H1 (cell line): ENCODE results near the gene AAMDC. TPM values are rescaled to one million over a fixed set of nuclear protein-coding genes. Genes with fewer than 3 reads are reported as not detected.

Source experiments
- CTCF ChIA-PET: fragments of 300-600 bp; sonication (Branson Sonifier 250); formaldehyde crosslinking; loops from one replicate; lab custom pipeline; 2021; ENCODE audit not compliant: partially characterized antibody; lab: Charles Lee
- POLR2A ChIA-PET: fragments of 300-600 bp; sonication (Branson Sonifier 250); formaldehyde crosslinking; loops from one replicate; lab custom pipeline; 2021; ENCODE audit warnings: inconsistent platforms; ENCODE audit not compliant: partially characterized antibody; lab: Charles Lee
- DNase-seq, 2 experiments: peaks; one replicate each; pipeline versions ENCODE4 v3.0.0 to v3.0.0-alpha.2; 2010 to 2022; ENCODE audit warnings: low spot score in 2 of 2, low read depth in 1 of 2, mixed read lengths in 1 of 2
- FAIRE-seq: peaks from 2 replicates; lab custom pipeline; 2011; peaks lifted over from hg19 to GRCh38; lab: Jason Lieb, UNC
- H2AFZ ChIP-seq: 2 replicates; pipeline ENCODE4 v1.8.1; 2012; ENCODE audit warnings: low read length, inconsistent platforms
- H2AK5ac ChIP-seq: 2 replicates; pipeline ENCODE4 v1.6.1; 2013; ENCODE audit warnings: low read depth, low read length
- H2BK120ac ChIP-seq: replicated peaks from 2 replicates; pipeline ENCODE3; 2013; ENCODE audit warnings: low read depth, low read length, inconsistent platforms
- H2BK12ac ChIP-seq: 2 replicates; pipeline ENCODE4 v1.6.1; 2013; ENCODE audit warnings: low read depth, low read length
- H2BK15ac ChIP-seq: 2 replicates; pipeline ENCODE4 v1.6.1; 2013; ENCODE audit warnings: low read length
- H2BK20ac ChIP-seq: 2 replicates; pipeline ENCODE4 v1.6.1; 2013; ENCODE audit warnings: low read length
- H2BK5ac ChIP-seq: 2 replicates; pipeline ENCODE4 v1.6.1; 2013; ENCODE audit warnings: low read depth, low read length
- H3K14ac ChIP-seq: 2 replicates; pipeline ENCODE4 v1.6.1; 2013; ENCODE audit warnings: inconsistent platforms; ENCODE audit not compliant: insufficient read length
- H3K18ac ChIP-seq: 2 replicates; pipeline ENCODE4 v1.6.1; 2013; ENCODE audit warnings: low read length; ENCODE audit errors: extremely low read depth
- H3K23ac ChIP-seq: 2 replicates; pipeline ENCODE4 v1.6.1; 2013; ENCODE audit warnings: inconsistent platforms; ENCODE audit not compliant: insufficient read length
- H3K23me2 ChIP-seq: 2 replicates; pipeline ENCODE4 v1.6.1; 2013; ENCODE audit warnings: low read depth, low read length
- H3K27ac ChIP-seq: 2 replicates; pipeline ENCODE4 v1.6.1; 2011; ENCODE audit warnings: low read depth, low read length, inconsistent platforms
- H3K27me3 ChIP-seq, 4 experiments: replicated peaks in 1 of 4; 1 replicate in 1 of 4; 2 replicates in 3 of 4; pipeline versions ENCODE4 v1.6.1 to v1.8.1; 2011 to 2013; ENCODE audit warnings: low read length in 3 of 4, mild to moderate bottlenecking in 3 of 4, inconsistent platforms in 2 of 4, mixed read lengths in 2 of 4, moderate library complexity in 1 of 4; ENCODE audit not compliant: control insufficient read depth in 3 of 4, insufficient read depth in 3 of 4; ENCODE audit errors: extremely low read depth in 1 of 4
- H3K36me3 ChIP-seq, 4 experiments: 2 replicates each; pipeline versions ENCODE4 v1.6.1 to v1.8.1; 2011 to 2013; ENCODE audit warnings: mild to moderate bottlenecking in 4 of 4, low read length in 3 of 4, moderate library complexity in 2 of 4, control low read depth in 1 of 4, inconsistent platforms in 1 of 4; ENCODE audit not compliant: insufficient read depth in 4 of 4, control insufficient read depth in 2 of 4
- H3K4ac ChIP-seq: replicated peaks from 2 replicates; pipeline ENCODE3; 2013; ENCODE audit warnings: low read length, low read depth, mixed read lengths, inconsistent platforms; ENCODE audit not compliant: insufficient read length
- H3K4me1 ChIP-seq, 4 experiments: replicated peaks in 1 of 4; 1 replicate in 1 of 4; 2 replicates in 3 of 4; pipeline versions ENCODE4 v1.6.1 to v1.8.1; 2011 to 2013; ENCODE audit warnings: low read length in 3 of 4, inconsistent platforms in 2 of 4, mixed read lengths in 1 of 4; ENCODE audit not compliant: insufficient read depth in 4 of 4, control insufficient read depth in 3 of 4
- H3K4me2 ChIP-seq, 2 experiments: 2 replicates each; pipeline versions ENCODE4 v1.6.1 to v1.8.1; 2011 to 2013; ENCODE audit warnings: low read depth in 2 of 2, low read length in 2 of 2, control low read depth in 1 of 2, inconsistent platforms in 1 of 2, mild to moderate bottlenecking in 1 of 2; ENCODE audit not compliant: insufficient read depth in 1 of 2
- H3K4me3 ChIP-seq, 4 experiments: fragments of 200-600, 300-600 bp in 1 of 4; sonication (generic), shearing (Covaris generic), sonication (Bioruptor Twin) in 1 of 4; 2 replicates each; pipeline versions ENCODE4 v1.5.1 to v1.8.1; 2011 to 2016; ENCODE audit warnings: low read length in 4 of 4, low read depth in 3 of 4, control low read depth in 2 of 4, inconsistent platforms in 2 of 4, mild to moderate bottlenecking in 2 of 4, mixed read lengths in 1 of 4, moderate library complexity in 1 of 4; ENCODE audit not compliant: insufficient read depth in 2 of 4; ENCODE audit errors: extremely low read depth in 1 of 4
- H3K56ac ChIP-seq: replicated peaks from 2 replicates; pipeline ENCODE3; 2013; ENCODE audit warnings: low read depth, mild to moderate bottlenecking, mixed read lengths, low read length, inconsistent platforms; ENCODE audit not compliant: insufficient read length
- H3K79me1 ChIP-seq: 2 replicates; pipeline ENCODE4 v1.6.1; 2013; ENCODE audit warnings: low read depth, low read length, control low read depth
- H3K79me2 ChIP-seq, 2 experiments: 2 replicates each; pipeline versions ENCODE4 v1.6.1 to v1.8.1; 2012 to 2013; ENCODE audit warnings: low read length in 2 of 2, mild to moderate bottlenecking in 2 of 2, inconsistent platforms in 1 of 2; ENCODE audit not compliant: insufficient read depth in 2 of 2, control insufficient read depth in 1 of 2
- H3K9ac ChIP-seq, 4 experiments: replicated peaks in 1 of 4; 1 replicate in 1 of 4; 2 replicates in 3 of 4; pipeline versions ENCODE4 v1.6.1 to v1.8.1; 2011 to 2013; ENCODE audit warnings: low read depth in 3 of 4, low read length in 3 of 4, control low read depth in 2 of 4, mild to moderate bottlenecking in 2 of 4, moderate library complexity in 2 of 4, inconsistent platforms in 1 of 4; ENCODE audit errors: extremely low read depth in 1 of 4
- H3K9me3 ChIP-seq, 2 experiments: 2 replicates each; pipeline versions ENCODE4 v1.6.1 to v1.8.1; 2012 to 2013; ENCODE audit warnings: mild to moderate bottlenecking in 2 of 2, moderate library complexity in 2 of 2, control low read depth in 1 of 2, inconsistent platforms in 1 of 2, low read depth in 1 of 2, low read length in 1 of 2, mixed read lengths in 1 of 2; ENCODE audit not compliant: insufficient read depth in 2 of 2
- H4K20me1 ChIP-seq, 2 experiments: replicated peaks in 1 of 2; 2 replicates each; pipeline versions ENCODE3 to v1.8.1; 2011 to 2013; ENCODE audit warnings: inconsistent platforms in 2 of 2, low read length in 2 of 2, mild to moderate bottlenecking in 1 of 2; ENCODE audit not compliant: insufficient read depth in 2 of 2, control insufficient read depth in 1 of 2
- H4K5ac ChIP-seq: 2 replicates; pipeline ENCODE4 v1.6.1; 2013; ENCODE audit warnings: low read length, low read depth, mixed read lengths, inconsistent platforms; ENCODE audit not compliant: insufficient read length
- H4K8ac ChIP-seq: 2 replicates; pipeline ENCODE4 v1.8.0; 2013; ENCODE audit warnings: mild to moderate bottlenecking, moderate library complexity, low read length, inconsistent platforms; ENCODE audit not compliant: insufficient read depth; ENCODE audit errors: extremely low read depth
- H4K91ac ChIP-seq: replicated peaks from 2 replicates; pipeline ENCODE3; 2013; ENCODE audit warnings: low read length, mixed read lengths, inconsistent platforms; ENCODE audit not compliant: insufficient read length
- KDM1A ChIP-seq: fragments of 200-600, 300-600 bp; sonication (generic); IDR thresholded peaks from 2 replicates; pipeline ENCODE4 v1.7.1; 2016; ENCODE audit warnings: mild to moderate bottlenecking, low read length, borderline replicate concordance
- SIX5 ChIP-seq: IDR thresholded peaks from 2 replicates; pipeline ENCODE4 v1.6.1; 2011; ENCODE audit warnings: mild to moderate bottlenecking, low read depth, low read length
- SP1 ChIP-seq: IDR thresholded peaks from 2 replicates; pipeline ENCODE4 v1.6.1; 2011; ENCODE audit warnings: low read depth, low read length
- TAF7 ChIP-seq: optimal IDR thresholded peaks from 2 replicates; pipeline ENCODE3; 2011; ENCODE audit warnings: low read depth, mild to moderate bottlenecking, inconsistent platforms, low read length, moderate library complexity, borderline replicate concordance
- WGBS, 2 experiments: shearing (Covaris generic) in 1 of 2; methylation state at CpG; one replicate each; pipeline versions ENCODE4 v1.1.6 to v1.1.7; 2013 to 2015; ENCODE audit warnings: low lambda C conversion rate in 2 of 2, mixed read lengths in 2 of 2, inconsistent platforms in 1 of 2, low coverage in 1 of 2, missing lambda C conversion rate in 1 of 2; ENCODE audit not compliant: insufficient replicate concordance in 2 of 2, insufficient coverage in 1 of 2, insufficient read length in 1 of 2; ENCODE audit errors: extremely low coverage in 1 of 2, missing lambda C conversion rate in 1 of 2; 5-methylcytosine and 5-hydroxymethylcytosine counted together
- polyA plus RNA-seq, 7 experiments: library from polyadenylated mRNA; depleted of rRNA in 3 of 7; stranded (reverse) in 5 of 7; unstranded in 2 of 7; fragments of >200 nt in 5 of 7; fragments of 200-250 nt in 2 of 7; gene quantifications; 1 replicate in 5 of 7; 2 replicates in 1 of 7; 4 replicates in 1 of 7; pipeline versions ENCODE4 v1.2.1 to v1.2.3, GENCODE V29; 2011 to 2013; ENCODE audit warnings: missing spikeins in 2 of 7, mixed read lengths in 2 of 7
- total RNA-seq: library from RNA; stranded (reverse); fragmentation: NEBNext Ultra II Directional; extraction: Animal tissue kit (Norgen Biotek cat#: 25700); gene quantifications from 2 replicates; pipeline ENCODE4 v1.2.1, GENCODE V29; 2021

Gene AAMDC
- total and polyA plus RNA-seq, 2 of the 8 experiments (the other 6 are each of a cell fraction or from before 2014, with no cell fraction given) = 17.2 to 19.5 TPM

DNA sequence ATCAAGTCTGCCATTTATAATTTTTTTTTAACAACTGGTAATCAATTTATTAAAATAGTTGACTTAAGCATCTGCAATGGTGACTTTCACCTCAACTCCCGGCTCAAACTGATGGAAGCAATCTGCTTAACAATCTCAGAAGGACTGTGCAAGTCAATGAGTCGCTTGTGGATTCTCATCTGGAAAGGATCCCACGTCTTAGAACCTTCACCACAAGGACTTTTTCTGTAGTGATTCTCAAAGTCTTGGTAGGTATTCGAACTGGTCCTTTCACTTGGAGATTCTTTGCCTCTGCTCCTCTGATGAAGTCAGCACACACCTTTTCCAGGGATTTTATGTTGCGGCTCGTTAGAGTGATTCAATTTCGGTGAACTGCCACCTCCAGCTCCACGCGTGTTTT is 7.7 kb upstream of the AAMDC start:
- Histone ChIP-seq H2BK5ac (no peak overlapping the region), H3K23me2 (peaks cover 2% of the 10 kb centered on the region; the same call in 1 of the 2 replicates), H2AK5ac (no peak overlapping the region), H3K4me2 (no peak overlapping the region), H3K79me2 (peaks cover 50 to 97% of the 10 kb centered on the region in 2 experiments), H4K5ac (no peak overlapping the region), H2AFZ (no peak overlapping the region), H3K9ac (no peak overlapping the region), H3K23ac (no peak overlapping the region), H3K4me1 (peaks cover 0 to 3% (median under 1%) of the 10 kb centered on the region in 4 experiments; a peak in 4 of 7 replicates), H3K18ac (no peak overlapping the region), H3K14ac (no peak overlapping the region), H2BK15ac (no peak overlapping the region), H2BK12ac (no peak overlapping the region), H4K8ac (no peak overlapping the region), H3K4ac (no peak overlapping the region), H3K9me3 (no peaks in the 10 kb centered on the region; a peak in 2 of 4 replicates), H3K4me3 (no peak overlapping the region), H4K91ac (no peak overlapping the region), H2BK20ac (no peak overlapping the region), H2BK120ac (no peak overlapping the region), H3K27ac (no peak overlapping the region), H3K79me1 (peaks cover 5% of the 10 kb centered on the region), H4K20me1 (peaks cover 5 to 14% of the 10 kb centered on the region in 2 experiments), H3K36me3 (peaks cover 0 to 21% (median 0%) of the 10 kb centered on the region in 4 experiments; a peak in 3 of 8 replicates)
- ChIA-PET CTCF (interaction anchor here (0.6 kb wide), 1 partner anchor 163 kb away, joined by 3 read pairs; no protein-coding TSS in a partner anchor), POLR2A (no interaction called here)
- 94% methylated on average over 9 of the region's 9 CpGs; no CpG with 5 or more reads in 1 of the 2 experiments for WGBS, 2 experiments
- FAIRE-seq (no peak), DNase-seq (no peak)
- TF ChIP-seq TAF7 (no peak), SP1 (no peak), KDM1A (no peak), SIX5 (no peak)
- TF ChIP-seq, all 59 proteins: peak for 0
- Histone ChIP-seq H3K56ac (no peak overlapping the region), H3K27me3 (no peaks in the 10 kb centered on the region)
